H1 (cell line): ENCODE measurements around the gene DYRK1A. TPM values are rescaled to one million over a fixed set of nuclear protein-coding genes. Genes with fewer than 3 reads are reported as not detected.

Experiments used
- YY1 ChIP-seq: IDR thresholded peaks from 2 replicates; pipeline ENCODE4 v1.6.1; 2011; ENCODE audit warnings: low read depth, mild to moderate bottlenecking, low read length
- polyA plus RNA-seq, 7 experiments: library from polyadenylated mRNA; depleted of rRNA in 3 of 7; stranded (reverse) in 5 of 7; unstranded in 2 of 7; fragments of >200 nt in 5 of 7; fragments of 200-250 nt in 2 of 7; gene quantifications; 1 replicate in 5 of 7; 2 replicates in 1 of 7; 4 replicates in 1 of 7; pipeline versions ENCODE4 v1.2.1 to v1.2.3, GENCODE V29; 2011 to 2013; ENCODE audit warnings: missing spikeins in 2 of 7, mixed read lengths in 2 of 7
- total RNA-seq: library from RNA; stranded (reverse); fragmentation: NEBNext Ultra II Directional; extraction: Animal tissue kit (Norgen Biotek cat#: 25700); gene quantifications from 2 replicates; pipeline ENCODE4 v1.2.1, GENCODE V29; 2021

The DYRK1A gene
- total and polyA plus RNA-seq, 2 of the 8 experiments (the other 6 are each of a cell fraction or from before 2014, with no cell fraction given), result 61.1 to 62.2 TPM

GRCh38 chr21:37415939-37416338, 49.4 kb downstream of the DYRK1A start (continued):
- TF ChIP-seq YY1, result no peak
